Mucosa of descending colon (tissue), 3 donors: ENCODE measurements around the gene CENPQ. TPM values are rescaled to one million over a fixed set of nuclear protein-coding genes. Genes with fewer than 3 reads are reported as not detected.

ENCODE experiments used
- ATAC-seq: fragments of 200-7000 bp; cut with Tn5 transposase; one replicate; pipeline ENCODE4 v1.9.1; 2020; ENCODE audit warnings: mild to moderate bottlenecking, moderate library complexity
- DNase-seq, 3 donors: peaks; one replicate each; pipeline ENCODE4 v3.0.0-alpha.2; 2020
- H3K36me3 ChIP-seq: fragments of 200-600 bp; one replicate; pipeline ENCODE4 v1.8.0; 2021; ENCODE audit warnings: low read depth, mild to moderate bottlenecking
- H3K4me1 ChIP-seq: fragments of 200-600 bp; one replicate; pipeline ENCODE4 v1.8.0; 2021; ENCODE audit warnings: low read depth, mild to moderate bottlenecking
- H3K4me3 ChIP-seq: fragments of 200-600 bp; one replicate; pipeline ENCODE4 v1.8.0; 2021; ENCODE audit warnings: mild to moderate bottlenecking
- H3K9me3 ChIP-seq: fragments of 200-600 bp; one replicate; pipeline ENCODE4 v1.8.0; 2021; ENCODE audit warnings: mild to moderate bottlenecking
- CTCF ChIP-seq: fragments of 200-600 bp; IDR thresholded peaks from one replicate; pipeline ENCODE4 v1.8.0; 2022; ENCODE audit warnings: antibody characterized with exemption, mild to moderate bottlenecking
- intact Hi-C, 2 donors: fragments of 100-400 bp; cut with DNase I in 1 of 2; cut with micrococcal nuclease in 1 of 2; formaldehyde crosslinking; loops; one replicate each; pipeline versions ENCODE4 v1.11.0 to v1.11.1; 2022; cut with DNase I, micrococcal nuclease
- total RNA-seq, 3 donors: library from RNA; stranded (reverse); fragmentation: NEBNext Ultra II Directional in 2 of 3; extraction: Animal tissue kit (Norgen Biotek cat#: 25700) in 2 of 3; gene quantifications; one replicate each; pipeline versions ENCODE4 v1.2.1 to v1.2.4, GENCODE V29; 2021 to 2023
- donor health status: DM: no; HTN: no; CAD: no; lungs with moderate emphysema.
- donor health status: DM: no; HTN: no; CAD: no.
- donor health status: DM: no; HTN: yes; CAD: no.

Gene CENPQ
- total RNA-seq, 3 donors from 2014 or later, result 2.6 to 4.3 (median 3.0) TPM

GRCh38 chr6:49526598-49526997 is 63.4 kb downstream of the CENPQ start:
- peak in 2 of 3 donors; percentile 30 to 48 for DNase-seq
- intact Hi-C loops, result no loop called here
- ATAC-seq, result peak; percentile 74

GRCh38 chr6:49527320-49527719 is 64.2 kb downstream of the CENPQ start:
- H3K36me3 ChIP-seq, result no peaks in the 10 kb centered on the region
- ATAC-seq (no peak), DNase-seq (no peak)
- H3K4me1 ChIP-seq, result peaks cover 11% of the 10 kb centered on the region
- no peak overlapping the region for H3K4me3 ChIP-seq
- no peaks in the 10 kb centered on the region for H3K9me3 ChIP-seq
- intact Hi-C loops, result no loop called here
- no peak for TF ChIP-seq CTCF

More at GRCh38 chr6:49526598-49526997, 63.4 kb downstream of the CENPQ start:
- Histone ChIP-seq H3K4me3 (no peak overlapping the region), H3K36me3 (no peaks in the 10 kb centered on the region), H3K4me1 (peaks cover 11% of the 10 kb centered on the region), H3K9me3 (no peaks in the 10 kb centered on the region)
- TF ChIP-seq CTCF, result no peak

- no peak for TF ChIP-seq CTCF
- no peaks in the 10 kb centered on the region for H3K36me3 ChIP-seq
- no peak overlapping the region for H3K4me3 ChIP-seq
- H3K4me1 ChIP-seq, result no peaks in the 10 kb centered on the region
- no peaks in the 10 kb centered on the region for H3K9me3 ChIP-seq
- intact Hi-C loops, result no loop called here
- DNase-seq, result no peak
- ATAC-seq, result no peak
Observed at GRCh38 chr6:49528571-49528970, 65.4 kb downstream of the CENPQ start.

GRCh38 chr6:49530141-49530776 is 67.1 kb downstream of the CENPQ start:
- H3K36me3 ChIP-seq, result no peaks in the 10 kb centered on the region
- no peak for DNase-seq
- intact Hi-C loops, result no loop called here
- H3K9me3 ChIP-seq, result no peaks in the 10 kb centered on the region
- no peak for ATAC-seq
- no peak for TF ChIP-seq CTCF
- no peaks in the 10 kb centered on the region for H3K4me1 ChIP-seq
- H3K4me3 ChIP-seq, result no peak overlapping the region

GRCh38 chr6:49531774-49532569 is 68.8 kb downstream of the CENPQ start:
- peak; percentile 25 for TF ChIP-seq CTCF
- no peaks in the 10 kb centered on the region for H3K9me3 ChIP-seq
- H3K36me3 ChIP-seq, result no peaks in the 10 kb centered on the region
- H3K4me3 ChIP-seq, result no peak overlapping the region
- DNase-seq (no peak), ATAC-seq (peak; percentile 88)
- H3K4me1 ChIP-seq, result no peaks in the 10 kb centered on the region
- intact Hi-C loops, result loop anchor here in 1 of 2 donors (2.0 kb wide), 1 partner anchor 75 kb away; no protein-coding TSS in a partner anchor
